Neuron (in vitro differentiated cells): Measurements from ENCODE around the gene PGBD4.
A peak's percentile ranks its signal among the peaks of the same experiment; 100 is the strongest.

Experiments
- H2AFZ ChIP-seq: one replicate; pipeline ENCODE4 v1.6.1; 2013; ENCODE audit warnings: low read depth, mild to moderate bottlenecking, inconsistent platforms, low read length, moderate library complexity
- H3K27me3 ChIP-seq: one replicate; pipeline ENCODE4 v1.6.1; 2013; ENCODE audit warnings: low read length; ENCODE audit not compliant: insufficient read depth
- H3K36me3 ChIP-seq: one replicate; pipeline ENCODE4 v1.6.1; 2013; ENCODE audit warnings: low read length; ENCODE audit not compliant: insufficient read depth
- H3K4me1 ChIP-seq: one replicate; pipeline ENCODE4 v1.6.1; 2013; ENCODE audit warnings: low read length; ENCODE audit not compliant: insufficient read depth
- H3K4me3 ChIP-seq: 2 replicates; pipeline ENCODE4 v1.5.1; 2013; ENCODE audit warnings: mild to moderate bottlenecking, low read length, moderate library complexity
- H3K9me3 ChIP-seq: one replicate; pipeline ENCODE4 v1.6.1; 2013; ENCODE audit warnings: low read length

PGBD4 gene

DNA sequence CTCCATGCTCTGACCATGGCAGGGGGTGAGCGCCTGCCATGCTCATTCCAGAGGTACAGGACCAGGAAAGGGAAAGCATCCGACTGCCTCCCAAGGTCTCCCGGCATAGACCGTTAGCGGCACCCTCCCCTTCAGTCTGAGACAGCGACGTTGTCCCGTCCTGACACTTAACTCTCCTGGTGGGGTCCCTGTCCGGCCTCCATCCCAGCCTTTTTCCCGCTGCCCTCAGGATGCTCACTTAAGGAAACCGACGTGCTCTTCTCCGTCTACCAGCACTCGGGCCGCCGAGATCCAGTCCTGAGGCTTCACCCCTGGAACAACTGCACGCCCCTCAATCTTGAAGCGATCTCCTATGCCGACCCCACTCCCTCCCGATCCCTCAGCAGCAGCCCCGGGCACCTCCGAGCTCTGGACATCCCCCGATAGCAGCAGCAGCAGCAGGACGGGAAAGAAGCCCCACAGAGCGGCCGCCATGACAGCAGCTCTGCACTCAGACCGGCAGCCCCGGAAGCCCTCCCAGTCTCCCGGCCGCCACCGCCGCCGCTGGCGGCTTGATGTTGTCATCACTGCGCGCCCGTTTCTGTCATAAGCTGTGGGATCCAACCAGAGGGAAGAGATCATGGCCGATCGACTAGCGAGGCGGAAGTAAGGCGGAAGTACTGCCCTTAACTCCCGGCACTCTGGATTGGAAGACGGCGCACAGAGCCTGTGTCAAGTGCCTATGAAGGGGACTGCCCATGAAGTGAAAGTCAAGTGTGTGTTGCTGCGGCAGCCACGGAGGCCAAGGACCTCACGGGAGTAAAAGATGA lies at the start of gene PGBD4, which contains the start of gene EMC7:
Gene PGBD4, plus strand, starts transcription at position 718 of the 809 bp plus-strand sequence. CDS start 449 bp downstream, outside the sequence.
Gene EMC7, minus strand, starts transcription at position 497 of the 809 bp plus-strand sequence. Its CDS starts 23 bp downstream, at position 474.
- Histone ChIP-seq H3K27me3 (no peaks in the 10 kb centered on the region), H3K4me1 (peaks cover 14% of the 10 kb centered on the region), H3K36me3 (no peaks in the 10 kb centered on the region)

DNA sequence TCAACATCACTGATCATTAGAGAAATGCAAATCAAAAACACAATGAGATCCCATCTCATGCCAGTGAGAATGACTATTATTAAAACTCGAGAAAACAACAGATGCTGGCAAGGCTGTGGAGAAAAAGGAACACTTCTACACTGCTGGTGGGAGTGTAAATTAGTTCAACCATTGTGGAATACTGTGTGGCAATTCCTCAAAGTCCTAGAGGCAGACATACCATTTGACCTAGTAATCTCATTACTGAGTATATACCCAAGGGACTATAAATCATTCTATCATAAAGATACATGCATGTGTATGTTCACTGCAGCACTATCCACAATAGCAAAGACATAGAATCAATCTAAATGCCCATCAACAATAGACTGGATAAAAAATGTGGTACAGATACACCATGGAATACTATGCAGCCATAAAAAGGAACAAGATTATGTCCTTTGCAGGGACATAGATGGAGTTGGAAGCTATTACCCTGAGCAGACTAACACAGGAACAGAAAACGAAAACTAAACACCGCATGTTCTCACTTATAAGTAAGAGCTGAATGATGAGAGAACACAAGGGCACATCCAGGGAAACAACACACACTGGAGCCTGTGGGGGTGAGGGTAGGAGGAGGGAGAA lies 47.7 kb upstream of the PGBD4 start:
- Histone ChIP-seq H3K4me3 (no peak overlapping the region), H2AFZ (no peak overlapping the region), H3K27me3 (peaks cover 2% of the 10 kb centered on the region), H3K4me1 (no peaks in the 10 kb centered on the region), H3K9me3 (peaks cover 2% of the 10 kb centered on the region), H3K36me3 (no peaks in the 10 kb centered on the region)

More for the DNA sequence above, at the start of gene PGBD4, which contains the start of gene EMC7:
- Histone ChIP-seq H2AFZ (peak within 1 kb of the TSS; percentile 78), H3K4me3 (peak within 1 kb of the TSS; percentile 93), H3K9me3 (no peaks in the 10 kb centered on the region)

DNA sequence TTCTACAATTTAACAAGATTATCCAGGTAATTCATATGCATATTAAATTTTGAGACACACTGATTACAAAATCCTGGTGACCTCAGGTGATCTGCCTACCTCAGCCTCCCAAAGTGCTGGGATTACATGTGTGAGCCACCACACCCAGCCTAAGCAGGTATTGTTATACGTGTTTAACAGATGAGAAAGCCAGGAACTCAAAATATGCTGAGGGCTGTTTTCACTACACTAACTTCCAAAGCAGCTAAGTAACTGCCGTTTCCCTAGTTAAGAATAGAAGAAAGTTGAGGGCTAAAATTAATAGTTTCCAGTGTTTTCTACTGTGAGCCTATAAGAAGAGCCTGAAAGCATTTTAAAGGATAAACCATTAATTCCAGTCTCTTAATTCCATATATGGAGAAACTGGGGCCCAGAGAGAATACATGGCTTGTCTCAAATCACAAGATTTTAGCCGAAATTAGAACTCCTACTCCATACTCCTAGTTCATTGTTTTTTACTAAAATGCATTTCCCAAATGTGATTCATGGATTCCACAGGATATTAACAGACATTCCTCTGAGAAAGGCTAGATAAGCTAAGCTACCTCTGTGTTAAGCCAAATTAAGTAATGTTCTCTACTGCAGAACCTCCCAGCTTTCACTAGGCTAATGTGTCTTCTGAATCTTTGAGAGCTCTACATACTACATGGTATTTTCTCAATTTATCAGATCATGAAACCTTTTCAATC lies 45.9 kb upstream of the PGBD4 start:
- Histone ChIP-seq H3K4me1 (no peaks in the 10 kb centered on the region), H3K4me3 (no peak overlapping the region), H3K9me3 (no peaks in the 10 kb centered on the region), H2AFZ (no peak overlapping the region), H3K36me3 (no peaks in the 10 kb centered on the region), H3K27me3 (peaks cover 2% of the 10 kb centered on the region)

DNA sequence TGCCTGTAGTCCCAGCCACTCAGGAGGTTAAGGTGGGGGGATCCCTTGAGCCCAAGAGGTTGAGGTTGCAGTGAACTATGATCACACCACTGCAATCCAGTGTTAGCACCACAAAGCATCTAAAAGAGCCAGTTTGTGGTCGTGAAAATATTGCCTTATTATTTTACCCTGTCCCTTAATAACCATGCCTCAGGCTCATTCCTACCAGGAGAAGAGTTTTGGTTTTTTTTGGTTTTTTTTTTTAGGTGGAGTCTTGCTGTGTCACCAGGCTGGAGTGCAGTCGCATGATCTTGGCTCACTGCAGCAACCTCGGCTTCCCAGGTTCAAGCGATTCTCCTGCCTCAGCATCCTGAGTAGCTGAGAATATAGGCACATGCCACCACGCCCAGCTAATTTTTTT lies 45.0 kb upstream of the PGBD4 start:
- H2AFZ ChIP-seq, result no peak overlapping the region
- no peak overlapping the region for H3K4me3 ChIP-seq
- no peaks in the 10 kb centered on the region for H3K36me3 ChIP-seq
- peaks cover 2% of the 10 kb centered on the region for H3K27me3 ChIP-seq
- no peaks in the 10 kb centered on the region for H3K9me3 ChIP-seq
- no peaks in the 10 kb centered on the region for H3K4me1 ChIP-seq

DNA sequence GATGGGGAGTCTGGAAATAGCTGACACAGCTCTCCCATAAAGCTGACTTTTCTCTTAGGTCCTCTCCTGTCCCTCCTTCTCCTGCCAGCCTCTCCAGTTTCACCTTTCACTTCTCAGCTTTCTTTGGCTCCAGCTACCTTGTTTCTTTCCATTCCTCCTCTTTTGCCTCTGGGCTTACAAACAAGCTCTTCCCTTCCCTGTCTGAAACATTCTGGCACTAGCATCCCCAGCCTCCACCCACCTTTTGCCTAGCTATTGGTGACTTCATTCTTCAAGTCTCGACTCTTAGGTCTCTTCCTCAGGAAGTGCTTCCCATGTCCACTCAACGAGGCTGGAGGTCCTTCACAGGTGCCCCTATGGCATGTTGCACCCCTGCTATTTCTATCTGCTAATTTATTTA lies 42.4 kb upstream of the PGBD4 start:
- Histone ChIP-seq H3K36me3 (no peaks in the 10 kb centered on the region), H3K27me3 (peaks cover 2% of the 10 kb centered on the region), H2AFZ (no peak overlapping the region), H3K4me1 (no peaks in the 10 kb centered on the region), H3K9me3 (no peaks in the 10 kb centered on the region), H3K4me3 (no peak overlapping the region)

DNA sequence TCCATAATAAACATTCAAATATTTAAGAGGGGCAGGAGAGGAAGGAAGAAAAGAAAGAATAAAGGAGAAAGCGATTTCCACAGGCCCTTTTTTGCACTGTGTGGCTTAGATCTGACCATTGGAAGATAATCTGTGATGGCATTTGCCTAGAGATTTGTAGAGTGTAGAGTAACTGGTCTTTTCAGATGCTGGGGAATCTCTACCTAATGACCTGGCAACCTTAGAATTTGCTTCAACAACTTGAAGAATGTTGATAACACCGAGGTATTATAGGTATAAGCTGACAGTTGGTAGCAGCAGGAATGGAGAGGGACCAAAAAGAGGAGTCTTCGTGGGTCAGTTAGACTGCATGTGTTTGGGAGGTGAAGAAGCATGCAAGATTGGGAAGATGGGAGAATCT lies 41.9 kb upstream of the PGBD4 start:
- Histone ChIP-seq H2AFZ (no peak overlapping the region), H3K4me1 (no peaks in the 10 kb centered on the region), H3K4me3 (no peak overlapping the region), H3K36me3 (no peaks in the 10 kb centered on the region), H3K27me3 (peaks cover 2% of the 10 kb centered on the region), H3K9me3 (no peaks in the 10 kb centered on the region)

DNA sequence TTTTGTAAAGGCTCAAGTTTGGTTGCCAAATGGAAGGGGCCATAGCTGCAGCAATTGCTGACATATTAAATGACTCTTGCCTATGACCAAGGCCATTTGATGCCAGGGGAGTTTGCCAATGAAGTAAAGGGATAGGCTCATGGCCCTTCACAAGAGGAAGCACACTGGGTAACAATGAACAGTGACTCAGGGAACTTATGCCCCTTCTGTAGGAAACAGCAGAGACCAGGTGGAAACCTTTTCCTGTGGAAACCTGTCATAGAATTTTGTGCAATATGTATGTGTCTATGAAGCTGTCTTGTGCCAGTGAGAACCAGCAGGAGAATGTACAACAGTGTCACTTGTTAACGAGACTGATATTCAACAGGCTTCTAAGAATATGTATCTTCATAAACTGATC lies 37.4 kb upstream of the PGBD4 start:
- H2AFZ ChIP-seq, result no peak overlapping the region
- no peaks in the 10 kb centered on the region for H3K27me3 ChIP-seq
- no peaks in the 10 kb centered on the region for H3K9me3 ChIP-seq
- H3K36me3 ChIP-seq, result no peaks in the 10 kb centered on the region
- no peak overlapping the region for H3K4me3 ChIP-seq
- H3K4me1 ChIP-seq, result no peaks in the 10 kb centered on the region

DNA sequence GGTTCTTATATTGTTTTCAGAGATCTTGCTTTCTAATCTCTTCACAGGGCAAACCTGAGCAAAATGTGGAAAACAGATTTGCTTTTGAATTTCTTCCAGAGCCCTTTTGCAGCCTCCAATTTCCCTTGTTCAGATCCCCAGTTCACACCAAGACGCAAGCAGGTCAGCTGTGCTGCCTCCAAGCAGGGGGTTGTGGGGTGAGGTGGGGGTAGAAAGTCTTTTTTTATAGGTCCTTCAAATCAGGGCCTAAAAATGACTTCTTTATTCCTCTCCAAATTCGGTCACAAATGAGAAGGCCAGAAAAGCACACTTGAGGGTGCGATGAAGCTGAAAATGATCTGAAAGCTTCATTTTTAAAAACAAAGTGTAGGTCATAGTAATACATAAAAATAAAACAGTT lies 36.6 kb upstream of the PGBD4 start:
- Histone ChIP-seq H3K36me3 (no peaks in the 10 kb centered on the region), H3K4me1 (no peaks in the 10 kb centered on the region), H3K4me3 (no peak overlapping the region), H3K27me3 (no peaks in the 10 kb centered on the region), H3K9me3 (no peaks in the 10 kb centered on the region), H2AFZ (no peak overlapping the region)

DNA sequence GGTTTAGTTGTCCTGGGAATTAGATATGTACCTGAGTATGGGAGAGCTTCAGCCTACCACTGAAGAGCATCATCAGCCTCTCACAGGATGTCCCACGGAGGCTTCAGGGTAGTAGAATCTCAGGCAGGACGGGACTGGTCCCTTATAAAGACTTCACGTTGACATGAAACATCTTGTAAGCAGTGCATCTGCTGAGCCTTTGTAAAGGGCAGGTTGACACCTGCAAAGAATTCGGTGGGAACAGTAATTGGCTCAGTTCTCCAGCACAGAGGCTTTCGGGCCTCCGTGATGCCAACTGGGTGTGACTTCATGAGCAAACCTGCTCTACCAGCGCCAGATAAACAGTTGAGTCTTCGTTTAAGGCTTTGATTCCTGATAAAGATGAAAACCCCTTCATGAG lies 35.9 kb upstream of the PGBD4 start:
- no peaks in the 10 kb centered on the region for H3K36me3 ChIP-seq
- no peaks in the 10 kb centered on the region for H3K9me3 ChIP-seq
- no peaks in the 10 kb centered on the region for H3K4me1 ChIP-seq
- no peaks in the 10 kb centered on the region for H3K27me3 ChIP-seq
- H3K4me3 ChIP-seq, result no peak overlapping the region
- H2AFZ ChIP-seq, result no peak overlapping the region

DNA sequence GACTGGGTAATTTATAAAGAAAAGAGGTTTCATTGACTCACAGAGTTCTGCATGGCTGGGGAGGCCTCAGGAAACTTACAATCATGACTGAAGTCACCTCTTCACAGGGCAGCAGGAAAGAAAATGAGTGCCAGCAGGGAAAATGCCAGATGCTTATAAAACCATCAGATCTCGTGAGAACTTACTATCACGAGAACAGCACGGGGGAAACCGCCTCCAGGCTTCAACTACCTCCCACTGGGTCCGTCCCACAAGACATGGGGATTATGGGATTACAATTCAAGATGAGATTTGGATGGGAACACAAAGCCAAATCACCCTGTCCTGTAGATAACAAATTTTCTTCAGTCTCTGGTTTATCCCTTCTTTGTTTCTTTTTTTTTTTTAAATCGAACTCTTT lies 31.9 kb upstream of the PGBD4 start:
- H3K4me1 ChIP-seq, result no peaks in the 10 kb centered on the region
- H3K36me3 ChIP-seq, result no peaks in the 10 kb centered on the region
- H3K9me3 ChIP-seq, result no peaks in the 10 kb centered on the region
- no peaks in the 10 kb centered on the region for H3K27me3 ChIP-seq
- H2AFZ ChIP-seq, result no peak overlapping the region
- no peak overlapping the region for H3K4me3 ChIP-seq

DNA sequence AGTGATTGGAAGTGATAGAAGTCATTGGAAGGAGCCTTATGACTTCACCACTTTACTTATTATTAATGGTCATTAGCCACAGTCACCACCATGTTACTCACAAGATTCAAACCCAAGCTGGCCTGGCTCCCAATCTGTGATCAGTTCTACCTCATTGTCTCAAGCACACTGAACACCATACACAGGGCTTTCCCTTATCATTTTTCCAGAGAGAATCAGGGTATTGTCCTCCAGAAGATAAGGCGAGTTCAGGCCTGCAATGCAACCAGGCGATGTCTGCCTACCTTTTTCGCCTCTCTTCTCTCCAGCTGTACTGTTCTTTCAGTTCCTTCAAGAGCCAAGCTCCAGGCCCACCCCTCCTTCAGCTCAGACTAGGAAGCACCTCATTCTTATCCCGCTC lies 25.1 kb upstream of the PGBD4 start:
- no peak overlapping the region for H3K4me3 ChIP-seq
- no peaks in the 10 kb centered on the region for H3K4me1 ChIP-seq
- H3K36me3 ChIP-seq, result no peaks in the 10 kb centered on the region
- no peak overlapping the region for H2AFZ ChIP-seq
- no peaks in the 10 kb centered on the region for H3K27me3 ChIP-seq
- H3K9me3 ChIP-seq, result no peaks in the 10 kb centered on the region

DNA sequence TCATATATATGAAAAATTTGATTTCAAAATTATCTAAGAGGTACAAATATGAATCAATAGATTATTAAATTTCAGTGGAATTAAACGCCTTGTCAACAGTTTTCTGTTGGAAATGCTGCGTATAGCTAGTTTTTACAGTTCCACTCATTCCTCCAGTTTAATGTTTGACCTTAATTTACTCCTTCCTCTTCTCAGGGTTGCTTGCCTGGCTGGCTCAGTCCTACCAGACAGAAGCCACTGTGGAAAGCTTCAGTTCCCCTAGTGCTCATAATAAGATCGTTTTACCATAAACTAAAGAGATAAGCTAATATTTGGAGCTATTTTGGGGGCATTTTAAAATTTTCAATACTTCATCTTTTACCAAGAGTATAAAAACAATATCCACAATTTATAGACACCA lies 23.0 kb upstream of the PGBD4 start:
- H2AFZ ChIP-seq, result no peak overlapping the region
- H3K36me3 ChIP-seq, result peaks cover 9% of the 10 kb centered on the region

DNA sequence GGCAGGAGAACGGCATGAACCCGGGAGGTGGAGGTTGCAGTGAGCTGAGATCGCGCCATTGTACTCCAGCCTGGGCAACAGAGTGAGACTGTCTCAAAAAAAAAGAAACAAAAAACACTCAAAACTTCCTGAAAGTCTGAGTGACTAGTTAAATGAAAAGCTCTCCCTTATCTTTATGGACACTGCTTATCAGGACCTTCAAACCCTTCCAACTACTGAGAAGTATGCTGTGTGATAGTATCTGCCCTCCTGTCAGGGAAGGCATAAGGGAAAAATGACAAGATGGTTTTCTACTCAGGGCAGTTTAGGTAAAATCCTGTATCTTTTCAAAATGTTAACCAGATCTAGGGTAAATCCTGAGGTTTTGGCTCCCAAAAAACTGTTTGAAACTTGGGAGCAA lies 22.0 kb upstream of the PGBD4 start:
- Histone ChIP-seq H3K27me3 (no peaks in the 10 kb centered on the region), H2AFZ (no peak overlapping the region), H3K4me1 (no peaks in the 10 kb centered on the region), H3K4me3 (no peak overlapping the region), H3K36me3 (peaks cover 13% of the 10 kb centered on the region), H3K9me3 (no peaks in the 10 kb centered on the region)

More for the DNA sequence above, 23.0 kb upstream of the PGBD4 start:
- no peaks in the 10 kb centered on the region for H3K27me3 ChIP-seq
- H3K4me1 ChIP-seq, result no peaks in the 10 kb centered on the region
- no peak overlapping the region for H3K4me3 ChIP-seq
- H3K9me3 ChIP-seq, result no peaks in the 10 kb centered on the region
